Right lobe of liver (tissue), 6 donors: Measurements from ENCODE around the gene HDLBP. TPM values are rescaled to one million over a fixed set of nuclear protein-coding genes. Genes with fewer than 3 reads are reported as not detected.

Experiments used
- ATAC-seq, 4 donors: fragments of 200-7000 bp; cut with Tn5 transposase; one replicate each; pipeline ENCODE4 v1.9.1; 2020; ENCODE audit warnings: mild to moderate bottlenecking in 4 of 4, moderate library complexity in 4 of 4
- DNase-seq, 3 donors: peaks; one replicate each; pipeline ENCODE4 v3.0.0-alpha.2; 2020
- H3K27ac ChIP-seq, 3 donors: fragments of 200-600 bp; one replicate each; pipeline ENCODE4 v1.8.0; 2022
- H3K27me3 ChIP-seq, 2 donors: fragments of 200-600 bp; one replicate each; pipeline ENCODE4 v1.8.0; 2022
- H3K36me3 ChIP-seq, 4 donors: fragments of 200-600 bp; sonication (generic) in 1 of 4; one replicate each; pipeline versions ENCODE4 v1.5.1 to v1.8.0; 2017 to 2022; ENCODE audit warnings: control low read depth in 1 of 4
- H3K4me1 ChIP-seq, 4 donors: fragments of 200-600 bp; sonication (generic) in 1 of 4; one replicate each; pipeline versions ENCODE4 v1.5.1 to v1.8.0; 2017 to 2022; ENCODE audit warnings: control low read depth in 1 of 4
- H3K4me3 ChIP-seq, 3 donors: fragments of 200-600 bp; one replicate each; pipeline ENCODE4 v1.8.0; 2022
- H3K9me3 ChIP-seq, 4 donors: fragments of 200-600 bp; sonication (generic) in 1 of 4; one replicate each; pipeline versions ENCODE4 v1.5.1 to v1.8.0; 2017 to 2022; ENCODE audit warnings: control low read depth in 1 of 4
- CTCF ChIP-seq, 4 donors: fragments of 200-600 bp in 3 of 4; fragments of 450-650 bp in 1 of 4; IDR thresholded peaks; one replicate each; pipeline versions ENCODE4 v1.5.1 to v1.8.0; 2016 to 2022; ENCODE audit warnings: antibody characterized with exemption in 4 of 4, mild to moderate bottlenecking in 2 of 4
- POLR2A ChIP-seq: fragments of 450-650 bp; IDR thresholded peaks from one replicate; pipeline ENCODE4 v1.6.1; 2017; ENCODE audit warnings: antibody characterized with exemption, mild to moderate bottlenecking
- WGBS: methylation state at CpG from one replicate; pipeline ENCODE4 v1.1.6; 2018; ENCODE audit warnings: low coverage, low lambda C conversion rate; ENCODE audit not compliant: insufficient coverage; ENCODE audit errors: missing lambda C conversion rate; 5-methylcytosine and 5-hydroxymethylcytosine counted together
- intact Hi-C, 2 donors: fragments of 100-400 bp; cut with DNase I; formaldehyde crosslinking; loops; one replicate each; pipeline versions ENCODE4 v1.11.2 to v1.14.1; 2022
- total RNA-seq, 6 experiments: library from RNA; depleted of rRNA in 2 of 6; stranded (reverse); fragments of >200 nt in 2 of 6; fragmentation: NEBNext Ultra II Directional in 3 of 6; extraction: Animal tissue kit (Norgen Biotek cat#: 25700) in 3 of 6; gene quantifications; one replicate each; pipeline versions ENCODE4 v1.1.0 to v1.2.4, GENCODE V29; 2016 to 2023
- donor health status: DM: no; HTN: yes; CAD: no.
- donor health status: DM: no; HTN: no; CAD: no.
- donor health status: DM: no; HTN: no; CAD: no.
- donor health status: DM: no; HTN: yes; CAD: no.
- donor health status: DM: no; HTN: yes; CAD: no.

The HDLBP gene
- total RNA-seq, 6 experiments from 2014 or later: 341 to 557 (median 479) TPM

- no peak overlapping the region for H3K27ac ChIP-seq
- H3K4me3 ChIP-seq: no peak overlapping the region
- intact Hi-C loops: no loop called here
- peaks cover 4 to 97% (median 53%) of the 10 kb centered on the region in 4 donors for H3K36me3 ChIP-seq
- no peaks in the 10 kb centered on the region for H3K9me3 ChIP-seq
- ATAC-seq: peak in 2 of 4 donors; percentile 21 to 25
- TF ChIP-seq CTCF (IDR thresholded peaks at IDR 0.05) (no peak), POLR2A (no peak)
- DNase-seq: no peak
- WGBS: 97% methylated on average over 2 of the region's 4 CpGs
- peaks cover 0 to 7% (median under 1%) of the 10 kb centered on the region in 4 donors for H3K4me1 ChIP-seq
- H3K27me3 ChIP-seq: no peaks in the 10 kb centered on the region
Measured at GRCh38 chr2:241261628-241262027, 53.8 kb downstream of the HDLBP start.

GRCh38 chr2:241260911-241261310, 54.6 kb downstream of the HDLBP start:
- intact Hi-C loops: no loop called here
- Histone ChIP-seq H3K36me3 (peaks cover 7 to 97% (median 54%) of the 10 kb centered on the region in 4 donors), H3K4me3 (no peak overlapping the region), H3K9me3 (no peaks in the 10 kb centered on the region), H3K4me1 (peaks cover 0 to 13% (median 4%) of the 10 kb centered on the region in 4 donors), H3K27ac (no peak overlapping the region), H3K27me3 (no peaks in the 10 kb centered on the region)
- no peak for DNase-seq
- 100% methylated on average over 1 of the region's 3 CpGs for WGBS
- ATAC-seq: no peak
- TF ChIP-seq POLR2A (no peak), CTCF (IDR thresholded peaks at IDR 0.05) (no peak)

- Histone ChIP-seq H3K27ac (no peak overlapping the region), H3K9me3 (no peaks in the 10 kb centered on the region), H3K27me3 (no peaks in the 10 kb centered on the region), H3K36me3 (peaks cover 14 to 97% (median 45%) of the 10 kb centered on the region in 4 donors), H3K4me1 (peaks cover 0 to 32% (median 13%) of the 10 kb centered on the region in 4 donors), H3K4me3 (no peak overlapping the region)
- 60% methylated on average over 8 of the region's 8 CpGs for WGBS
- intact Hi-C loops: loop anchor here in 1 of 2 donors (5.0 kb wide), 1 partner anchor 89 kb away; no protein-coding TSS in a partner anchor
- ATAC-seq: no peak
- no peak for TF ChIP-seq POLR2A
- TF ChIP-seq CTCF (IDR thresholded peaks at IDR 0.05): no peak
- no peak for DNase-seq
Measured at GRCh38 chr2:241258505-241259280, 56.8 kb downstream of the HDLBP start.

GRCh38 chr2:241257419-241258032, 57.9 kb downstream of the HDLBP start:
- Histone ChIP-seq H3K9me3 (no peaks in the 10 kb centered on the region), H3K4me3 (no peak overlapping the region), H3K36me3 (peaks cover 18 to 97% (median 47%) of the 10 kb centered on the region in 4 donors), H3K27ac (peak overlapping the region in 1 of 3 donors; percentile 86), H3K27me3 (no peaks in the 10 kb centered on the region), H3K4me1 (peaks cover 0 to 32% (median 14%) of the 10 kb centered on the region in 4 donors)
- ATAC-seq (no peak), DNase-seq (no peak)
- WGBS: 74% methylated on average over 10 of the region's 11 CpGs
- peak in 2 of 4 donors; percentile 5 to 6 for TF ChIP-seq CTCF (IDR thresholded peaks at IDR 0.05)
- TF ChIP-seq POLR2A: no peak
- intact Hi-C loops: loop anchor here in 1 of 2 donors (5.0 kb wide), 1 partner anchor 90 kb away; no protein-coding TSS in a partner anchor
